HG02981 (cell line): ENCODE measurements around the gene SDF2.
A peak's percentile ranks its signal among the peaks of the same experiment; 100 is the strongest.

Experiments
- ATAC-seq: cut with Tn5 transposase; IDR thresholded peaks from one replicate; pipeline ENCODE4 v1.9.1; 2021; ENCODE audit warnings: mild to moderate bottlenecking, moderate library complexity; ENCODE audit not compliant: unreplicated experiment

The SDF2 gene, protein sequence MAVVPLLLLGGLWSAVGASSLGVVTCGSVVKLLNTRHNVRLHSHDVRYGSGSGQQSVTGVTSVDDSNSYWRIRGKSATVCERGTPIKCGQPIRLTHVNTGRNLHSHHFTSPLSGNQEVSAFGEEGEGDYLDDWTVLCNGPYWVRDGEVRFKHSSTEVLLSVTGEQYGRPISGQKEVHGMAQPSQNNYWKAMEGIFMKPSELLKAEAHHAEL

DNA sequence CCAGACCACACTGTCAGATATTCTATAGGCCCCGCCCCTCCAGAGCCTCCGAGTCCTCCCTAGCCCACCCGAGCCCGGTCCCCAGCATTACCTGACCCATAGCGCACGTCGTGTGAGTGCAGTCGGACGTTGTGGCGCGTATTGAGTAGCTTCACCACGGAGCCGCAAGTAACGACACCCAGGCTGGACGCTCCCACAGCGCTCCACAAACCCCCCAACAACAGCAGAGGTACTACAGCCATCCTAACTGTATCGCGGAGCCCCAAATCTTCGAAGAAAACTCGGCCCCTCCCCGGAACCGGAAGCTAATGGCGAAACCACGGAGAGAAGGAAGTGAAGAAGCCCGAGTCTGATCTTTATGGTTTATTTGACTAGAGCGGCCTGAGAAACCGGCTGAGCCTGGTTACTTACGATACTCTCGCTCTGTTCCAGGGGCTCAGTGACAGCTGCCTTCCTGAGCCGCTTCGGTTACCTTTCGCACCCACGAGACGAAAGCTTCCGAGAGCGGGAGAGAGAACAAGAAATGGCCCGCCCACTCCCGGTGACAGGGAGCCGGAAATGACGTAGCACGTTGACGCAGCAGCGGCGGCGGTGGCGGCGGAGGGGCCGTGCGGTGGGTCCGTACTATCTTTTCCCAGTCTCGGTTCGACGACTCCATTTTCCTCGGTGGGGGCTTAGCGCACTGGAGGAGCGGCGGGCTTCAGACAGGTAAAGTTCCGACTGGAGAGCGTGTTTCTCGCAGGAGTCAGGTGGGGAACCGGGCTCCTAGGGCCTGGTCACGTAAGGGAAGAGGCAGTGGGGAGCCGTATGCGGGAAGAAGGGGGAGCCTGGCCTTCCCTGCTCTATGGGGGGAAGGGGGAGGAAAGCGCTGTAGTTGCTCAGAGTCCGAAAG is at the start of gene SDF2, which contains the start of gene SUPT6H:
SDF2 (minus strand) TSS at position 272 of the 892 bp plus-strand sequence; CDS start at position 242, 30 bp downstream.
SUPT6H (plus strand) TSS at position 571 of the 892 bp plus-strand sequence. CDS start 11,197 bp downstream, outside the sequence.
- ATAC-seq = peak; percentile 87

DNA sequence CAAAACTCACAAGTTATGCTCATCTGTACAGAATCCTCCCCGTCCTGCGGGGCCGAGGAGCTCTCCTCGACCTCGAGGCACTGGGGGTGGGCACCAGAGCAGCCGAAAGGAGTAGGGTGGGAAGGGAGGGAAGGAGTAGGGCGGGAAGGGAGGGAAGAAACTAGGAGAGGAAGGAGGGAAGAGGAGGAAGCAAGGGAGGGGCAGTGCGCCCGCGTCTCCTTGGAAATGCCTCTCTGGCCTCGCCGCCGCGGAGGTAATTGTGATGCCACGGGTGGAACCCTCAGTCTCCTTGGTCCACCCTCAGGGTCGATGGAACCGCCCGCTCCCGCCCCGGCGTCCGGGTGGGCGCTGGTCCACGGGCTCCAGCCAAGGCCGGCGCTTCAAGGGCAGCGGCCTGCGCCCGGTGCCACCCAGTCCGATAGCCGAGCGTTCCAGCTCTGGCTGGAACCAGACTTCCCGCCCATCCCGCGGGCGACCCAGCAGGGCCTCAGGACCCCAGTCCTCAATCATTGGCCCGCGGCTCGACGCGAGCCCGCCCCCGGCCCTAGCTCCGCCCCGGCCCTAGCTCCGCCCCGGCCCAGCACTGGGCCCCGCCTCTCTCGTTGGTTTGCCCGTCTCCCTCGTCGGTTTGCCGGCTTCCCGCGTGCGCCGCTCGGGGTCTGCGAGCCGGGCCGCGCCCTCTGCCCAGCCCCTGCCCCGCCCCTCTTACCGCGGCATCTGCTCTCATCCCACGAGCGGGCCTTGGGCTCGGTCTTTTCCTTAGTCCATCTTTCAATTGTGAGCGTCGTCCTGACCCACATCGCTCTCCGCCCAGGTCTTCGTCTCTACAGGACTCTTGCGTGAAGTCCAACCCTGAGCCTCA is 49.4 kb upstream of the SDF2 start:
- ATAC-seq = peak; percentile 71

DNA sequence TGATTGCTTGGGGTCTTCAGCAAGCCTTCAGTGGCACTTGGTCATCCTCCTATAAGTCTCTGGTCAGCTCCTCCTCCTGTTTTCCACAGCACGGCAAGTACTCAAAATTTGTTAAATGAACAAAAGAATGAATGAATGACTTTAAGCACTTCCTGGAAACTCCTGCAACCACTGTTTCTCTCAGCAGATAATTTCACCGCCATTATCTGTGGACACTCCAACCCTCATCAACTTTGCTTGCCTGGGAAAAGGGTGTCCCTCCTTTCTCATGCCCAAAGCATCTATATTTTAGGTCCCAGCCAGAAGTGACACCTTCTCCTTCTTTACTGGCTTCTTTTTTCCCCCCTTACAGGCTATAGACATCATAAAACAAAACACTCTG is 45.6 kb upstream of the SDF2 start:
- no peak for ATAC-seq

DNA sequence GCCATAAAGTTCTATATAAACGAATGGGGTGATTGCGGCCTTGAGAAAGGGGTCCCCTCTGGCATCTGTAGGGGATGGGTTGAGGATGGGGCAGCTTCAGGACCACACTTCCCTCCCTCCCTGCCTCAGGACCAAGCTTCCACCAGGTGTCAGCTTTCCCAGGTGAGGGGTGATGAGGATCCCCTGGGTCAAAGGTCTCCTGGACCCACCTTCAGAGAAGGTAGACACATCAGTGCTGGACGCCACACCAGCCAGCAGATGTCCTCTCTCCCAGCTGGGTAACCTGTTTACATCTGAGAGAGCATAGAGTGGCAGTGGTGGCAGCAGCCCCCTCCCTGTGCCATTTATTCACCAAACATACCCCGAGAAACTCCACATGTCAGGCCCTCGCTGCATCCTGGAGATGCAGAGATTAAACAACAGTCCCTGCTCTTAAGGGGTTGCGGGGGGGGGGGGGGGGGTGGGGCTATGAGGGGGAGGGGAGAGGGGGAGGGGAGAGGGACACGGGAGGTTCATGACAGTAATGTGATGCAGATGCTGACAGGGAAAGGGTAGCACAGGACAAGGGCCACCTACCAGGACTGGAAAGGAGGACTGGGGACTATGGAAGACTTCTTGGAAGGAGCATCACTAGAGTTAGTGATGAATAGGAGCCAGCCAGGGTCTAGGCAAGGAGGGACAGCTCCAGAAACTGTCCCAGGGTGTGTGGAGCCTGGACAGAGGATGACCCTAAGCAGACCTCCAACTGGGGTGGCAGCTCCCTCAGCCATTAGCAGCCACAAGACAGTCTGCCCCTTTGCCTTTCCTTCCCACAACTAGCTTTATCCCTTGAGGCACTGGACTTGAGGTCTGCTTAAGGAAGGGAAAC is 45.0 kb upstream of the SDF2 start:
- no peak for ATAC-seq

DNA sequence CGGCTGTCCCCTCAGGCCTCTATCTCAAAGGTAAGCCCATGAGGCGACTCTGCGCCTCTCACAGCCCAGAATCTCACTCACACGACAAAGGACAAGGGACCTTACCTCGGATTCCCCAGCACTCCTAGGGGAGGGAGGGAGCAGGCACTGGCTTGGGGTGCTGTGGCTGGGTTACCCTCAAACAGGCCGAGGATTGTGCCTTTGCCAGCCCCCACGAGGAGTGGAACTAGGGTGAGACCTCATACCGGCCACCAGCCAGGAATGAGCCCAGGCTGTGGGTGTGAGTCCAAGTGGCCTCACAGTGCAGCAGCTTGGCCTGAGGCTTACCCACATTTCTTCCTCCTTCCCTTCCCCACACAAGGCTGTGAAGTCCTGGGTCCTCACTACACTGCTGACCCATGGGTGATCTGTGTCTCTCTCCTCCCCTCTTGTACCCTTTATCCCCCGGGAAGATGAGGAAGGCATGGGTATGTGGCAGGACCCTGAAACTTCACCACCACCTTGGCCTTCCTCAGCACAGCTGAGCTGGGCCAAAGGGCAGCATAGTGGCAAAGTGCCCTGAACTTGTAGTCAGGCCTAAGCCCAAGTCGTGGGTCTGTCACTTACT is 44.1 kb upstream of the SDF2 start:
- no peak for ATAC-seq

DNA sequence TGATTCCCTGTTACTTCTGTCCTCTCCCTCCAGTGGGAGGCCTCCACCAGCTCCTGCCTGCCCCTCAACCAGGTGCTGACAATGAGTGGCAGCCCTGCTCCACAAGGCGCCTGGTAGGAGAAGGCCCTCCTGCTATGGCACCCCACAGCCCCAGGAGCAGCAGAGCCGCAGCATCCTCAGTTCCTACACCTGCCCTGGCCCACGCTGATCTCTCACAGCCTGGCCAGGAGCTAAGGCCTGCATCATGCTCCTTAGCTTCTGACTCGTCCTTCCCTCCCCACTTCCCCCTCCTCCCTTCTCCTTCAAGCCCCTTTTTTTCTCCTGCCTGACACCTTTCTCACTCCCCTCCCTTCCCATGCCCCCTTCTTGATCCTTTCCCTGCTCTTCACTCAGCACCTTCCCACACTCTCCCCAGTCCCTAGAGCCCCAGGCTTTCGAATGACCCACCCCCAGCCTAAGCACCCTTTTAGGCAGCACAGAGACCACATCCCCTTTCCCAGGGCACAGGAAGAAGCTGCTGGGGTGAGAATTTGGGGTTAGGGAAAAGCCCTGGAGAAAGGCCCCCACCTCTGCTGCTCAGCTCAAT is 43.5 kb upstream of the SDF2 start:
- no peak for ATAC-seq

DNA sequence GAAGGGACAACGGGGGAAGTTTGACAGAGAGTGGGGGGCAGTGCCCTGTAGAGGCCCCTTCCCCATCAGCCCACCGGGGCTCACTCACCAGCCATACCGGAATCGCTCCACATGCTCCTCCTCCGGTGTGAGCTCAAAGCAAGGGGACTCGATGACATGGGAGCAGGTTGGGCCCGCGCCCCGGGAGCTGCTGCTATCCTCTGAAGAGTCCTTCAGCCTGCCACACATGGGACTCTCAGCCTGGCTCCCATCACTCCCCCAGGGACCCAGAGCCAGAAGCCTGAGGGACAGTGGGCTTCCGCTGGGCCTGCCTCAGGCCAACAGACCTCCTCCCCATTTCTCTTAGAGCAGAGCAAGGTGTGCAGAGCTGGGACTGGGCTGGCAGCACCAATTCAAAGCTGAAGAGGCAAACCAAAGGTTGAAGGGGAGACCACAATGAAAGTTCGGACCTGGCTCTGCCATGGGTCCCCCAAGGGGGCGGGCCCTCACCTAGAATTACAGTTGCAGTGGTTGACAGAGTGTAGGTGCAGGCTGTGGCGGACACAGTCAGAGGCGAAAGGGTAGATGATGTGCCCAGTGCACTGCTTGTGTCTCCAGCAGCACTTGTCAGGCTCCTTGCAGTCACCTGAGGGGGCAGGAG is 42.6 kb upstream of the SDF2 start:
- no peak for ATAC-seq

DNA sequence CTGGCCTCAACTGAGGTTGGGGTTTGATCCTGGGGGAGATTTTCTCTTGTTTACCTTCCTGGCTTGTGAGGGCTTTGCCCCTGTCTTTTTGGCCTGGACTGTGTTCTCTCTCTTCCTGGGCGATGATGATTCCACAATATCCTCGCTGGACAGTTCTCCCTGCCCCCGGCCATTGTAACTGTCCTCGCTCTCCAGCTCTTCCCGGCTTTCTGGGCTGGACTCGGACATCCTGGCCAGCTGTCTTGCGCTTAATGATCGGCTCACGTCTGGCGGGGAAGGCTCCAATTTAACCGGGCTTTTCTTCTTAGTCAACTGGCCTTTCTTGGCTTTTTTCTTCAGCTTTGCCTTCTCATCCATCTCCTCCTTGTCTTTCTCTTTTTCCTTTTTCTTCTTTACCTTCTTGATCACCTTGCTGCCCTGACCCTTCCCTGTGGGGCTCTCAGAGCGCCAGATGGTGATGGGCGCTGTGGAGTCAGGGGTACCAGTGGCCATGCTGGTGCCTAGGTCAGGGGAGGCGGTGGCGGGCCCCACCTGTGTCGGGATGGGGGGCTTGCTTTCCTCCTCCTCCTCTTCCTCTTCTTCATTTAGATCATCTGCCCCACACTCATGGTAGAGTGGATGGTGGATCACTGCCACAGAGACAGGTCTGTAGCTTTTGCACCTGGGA is 42.0 kb upstream of the SDF2 start:
- no peak for ATAC-seq

DNA sequence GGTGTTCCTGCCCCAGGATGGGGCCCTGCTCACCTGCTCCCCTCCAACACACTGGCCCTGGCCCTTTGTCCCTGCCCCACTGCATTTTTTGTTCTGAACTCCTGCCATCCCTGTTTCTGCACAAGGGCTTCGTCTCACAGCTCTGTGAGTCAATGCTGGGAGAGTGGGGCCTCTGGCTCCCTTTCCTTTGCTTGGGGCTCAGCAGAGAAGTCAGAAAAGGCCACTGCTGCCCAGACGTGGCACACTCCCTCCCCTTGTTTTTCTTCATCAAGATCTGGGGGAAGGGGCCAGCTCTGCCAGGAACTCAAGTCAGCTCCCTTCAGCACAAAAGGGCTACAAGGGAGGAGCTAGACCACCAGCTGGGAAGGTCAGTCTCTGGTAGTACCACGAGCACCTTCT is 41.0 kb upstream of the SDF2 start:
- ATAC-seq = no peak

DNA sequence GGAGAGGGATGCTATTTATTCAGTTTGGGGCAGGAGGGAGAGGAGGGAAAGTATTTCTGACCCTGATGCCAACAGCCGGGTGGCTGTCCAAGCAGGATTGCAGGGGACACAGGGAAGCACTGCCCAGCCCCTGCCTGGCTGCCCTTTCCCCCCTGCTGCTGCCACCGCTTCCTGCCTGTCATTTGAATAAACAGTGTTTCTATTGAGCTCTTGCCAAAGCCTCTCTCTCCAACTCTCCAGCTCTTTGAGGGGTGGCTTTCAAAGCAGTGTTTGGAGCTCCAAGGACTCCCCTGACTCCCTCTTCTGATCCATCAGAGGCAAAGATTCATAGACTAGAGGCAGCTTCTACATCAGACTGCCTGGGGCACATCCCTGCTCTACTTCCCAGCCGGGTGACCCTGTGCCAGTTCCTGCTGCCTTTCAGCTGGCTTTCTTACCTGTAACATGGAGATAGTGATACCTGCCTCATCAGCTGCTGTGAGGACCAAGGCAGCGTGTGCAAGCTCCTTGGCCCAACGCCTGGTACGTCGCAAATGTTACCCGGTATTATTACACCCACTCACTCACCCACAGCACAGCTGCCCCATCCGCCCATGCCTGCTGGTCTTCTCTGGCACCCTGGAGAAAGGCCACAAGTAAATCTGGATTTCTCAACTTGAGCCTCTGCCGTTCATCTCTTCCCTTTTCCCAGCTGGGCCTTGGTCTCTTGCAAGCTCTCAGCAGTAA is 40.5 kb upstream of the SDF2 start:
- ATAC-seq = no peak

DNA sequence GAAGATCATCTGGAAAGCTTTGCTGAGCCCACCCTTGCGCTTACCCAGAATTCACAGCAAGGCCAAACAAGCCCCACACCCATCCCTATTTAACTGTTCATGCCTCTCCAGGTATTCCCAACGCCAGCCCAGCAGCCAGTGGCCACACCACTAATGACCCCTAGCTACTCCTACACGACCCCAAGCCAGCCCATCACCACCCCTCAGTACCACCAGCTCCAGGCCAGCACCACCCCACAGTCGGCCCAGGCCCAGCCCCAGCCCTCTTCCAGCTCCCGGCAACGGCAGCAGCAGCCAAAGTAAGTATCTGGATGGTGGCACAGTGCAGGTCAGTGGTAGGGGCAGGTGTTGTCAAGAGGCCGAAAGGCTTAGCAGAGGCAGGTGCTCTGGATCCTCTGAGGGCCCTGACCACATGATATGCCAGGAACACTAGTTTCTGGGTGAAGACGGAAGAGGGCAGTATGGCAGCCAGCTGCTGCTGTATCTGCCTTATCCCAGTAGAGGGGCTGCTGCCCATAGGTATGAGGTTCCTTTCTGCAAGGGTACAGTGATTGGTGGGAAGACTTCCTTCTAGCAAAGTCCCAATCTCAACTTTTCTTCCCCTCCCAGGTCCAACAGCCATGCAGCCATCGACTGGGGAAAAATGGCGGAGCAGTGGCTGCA is 39.3 kb upstream of the SDF2 start:
- ATAC-seq = no peak

DNA sequence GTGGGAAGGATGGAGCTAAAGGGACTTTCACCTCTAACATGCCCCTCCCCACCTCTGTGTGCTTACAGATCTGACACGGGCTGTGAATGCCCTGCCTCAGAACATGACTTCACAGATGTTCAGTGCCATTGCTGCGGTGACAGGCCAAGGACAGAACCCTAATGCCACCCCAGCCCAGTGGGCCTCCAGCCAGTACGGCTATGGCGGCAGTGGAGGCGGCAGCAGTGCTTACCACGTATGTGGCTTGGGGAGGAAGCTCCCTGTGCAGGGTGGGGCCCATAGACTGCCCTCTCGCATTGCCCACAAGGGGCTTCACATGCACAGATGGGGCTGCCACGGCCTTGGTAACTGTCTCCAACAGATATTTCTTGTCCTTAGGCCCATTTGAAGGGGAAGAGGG is 38.6 kb upstream of the SDF2 start:
- no peak for ATAC-seq

DNA sequence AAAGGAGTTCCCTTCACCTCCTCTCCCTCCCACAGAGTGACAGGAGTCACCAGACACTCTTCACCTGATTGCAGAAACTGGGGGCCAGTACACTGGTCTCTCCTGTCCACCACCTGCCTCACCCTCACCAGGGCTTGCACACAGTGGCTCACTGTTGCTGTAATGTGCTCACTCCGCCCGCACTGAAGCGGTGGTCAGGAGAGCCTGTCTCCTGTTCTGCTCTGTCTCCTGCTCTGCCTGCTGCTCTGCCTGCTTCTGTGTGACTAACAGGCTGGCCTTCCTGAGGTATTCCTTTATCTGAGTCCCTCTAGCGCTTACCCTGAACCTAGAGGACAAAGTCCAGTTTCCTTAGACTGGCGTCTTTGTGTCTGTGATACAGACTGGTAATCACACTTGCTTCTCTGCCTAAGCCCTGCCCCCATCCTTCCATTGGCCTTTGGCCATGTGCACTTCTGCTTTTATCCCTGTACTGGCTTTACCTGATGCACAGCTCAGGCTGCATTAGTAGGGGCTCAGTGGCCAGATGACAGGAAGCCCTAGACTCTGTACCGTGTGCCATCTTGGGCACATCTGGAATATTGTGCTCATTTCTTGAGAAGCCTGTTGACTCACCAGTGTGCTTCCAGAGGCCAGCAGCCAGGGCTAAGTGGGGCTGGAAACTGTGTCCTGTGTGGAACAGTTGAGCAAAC is 36.7 kb upstream of the SDF2 start:
- ATAC-seq = no peak

DNA sequence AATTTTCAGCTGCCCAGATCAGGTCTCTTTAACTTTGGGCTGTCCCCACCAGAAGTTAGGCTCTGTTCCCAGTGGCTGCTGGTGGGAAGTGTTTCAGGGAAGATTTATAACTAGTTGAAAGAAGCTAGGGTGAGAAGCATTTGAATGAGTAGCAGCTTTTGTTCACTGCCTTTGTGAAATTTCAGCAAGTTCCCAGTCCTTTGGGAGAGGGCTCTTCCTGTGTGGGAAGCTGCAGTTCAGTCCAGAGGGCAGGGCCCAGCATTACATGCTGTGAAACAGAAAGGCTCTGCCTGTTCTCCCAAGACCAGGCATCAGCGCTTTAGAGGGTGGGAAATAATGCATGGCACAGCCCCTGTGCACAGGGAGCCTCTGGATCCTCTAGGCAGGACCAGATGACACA is 32.2 kb upstream of the SDF2 start:
- ATAC-seq = no peak

DNA sequence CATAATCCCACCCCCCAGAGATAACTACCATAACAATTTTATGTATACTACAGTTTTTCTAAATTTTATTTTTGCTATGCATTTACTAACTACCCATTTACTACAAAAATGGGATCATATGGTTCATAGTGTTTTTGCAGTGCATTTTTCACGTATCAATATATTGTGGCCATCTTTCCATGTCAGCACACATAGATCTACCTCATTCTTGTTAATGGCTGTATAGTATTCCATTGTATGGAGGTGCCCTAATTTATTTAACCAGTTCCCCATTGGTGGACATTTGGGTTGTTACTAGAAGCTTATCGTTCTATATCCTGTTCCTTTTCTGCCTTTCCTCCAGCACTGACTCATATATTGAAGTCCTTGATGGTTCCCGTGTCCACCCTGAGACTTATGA is 27.3 kb upstream of the SDF2 start:
- ATAC-seq = no peak

DNA sequence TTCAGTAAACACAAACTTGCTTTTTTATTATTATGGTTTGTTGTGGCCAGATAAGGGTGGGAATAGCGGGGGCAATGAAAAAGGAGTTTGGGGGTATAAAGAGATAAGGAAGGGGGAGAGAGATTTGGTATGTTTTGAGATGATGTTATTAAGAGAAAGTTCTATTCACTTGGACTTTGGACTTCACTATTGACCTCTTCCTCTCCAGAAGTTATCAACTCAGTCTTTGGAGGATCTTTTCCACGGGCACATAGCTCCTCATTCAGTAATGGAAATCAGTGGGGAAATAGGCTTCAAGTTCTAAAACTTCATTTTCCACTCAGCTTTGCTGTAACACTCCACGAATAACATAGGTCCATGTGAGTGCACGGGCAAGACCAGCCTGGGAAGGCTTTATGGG is 26.8 kb upstream of the SDF2 start:
- no peak for ATAC-seq

DNA sequence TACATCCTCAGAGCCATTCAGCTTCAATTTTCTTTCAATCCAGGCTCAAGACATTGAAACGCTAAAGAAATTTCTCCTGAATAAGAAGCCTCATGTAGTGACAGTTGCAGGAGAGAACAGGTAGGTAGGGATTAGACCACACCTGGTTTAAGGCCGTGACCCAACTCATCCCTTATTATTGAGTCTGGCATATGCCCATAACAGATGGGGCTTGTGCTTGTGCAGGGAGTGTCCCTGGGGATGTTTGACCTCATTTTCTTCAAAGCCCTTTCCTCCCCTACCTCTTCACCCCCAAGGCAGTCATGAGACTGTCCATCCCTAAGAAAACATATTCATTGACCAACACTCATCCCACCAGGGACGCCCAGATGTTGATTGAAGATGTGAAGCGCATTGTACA is 24.6 kb upstream of the SDF2 start:
- ATAC-seq = no peak
